DND-41 (cell line): ENCODE measurements around the gene SPECC1.

ENCODE experiments used
- EZH2 ChIP-seq: IDR thresholded peaks from 3 replicates; pipeline ENCODE4 v1.6.1; 2012; ENCODE audit warnings: borderline replicate concordance, low read depth, mild to moderate bottlenecking, moderate library complexity, low read length, inconsistent platforms; ENCODE audit not compliant: severe bottlenecking
- TF ChIP-seq, protein P1 (sequence below): IDR thresholded peaks from 2 replicates; pipeline ENCODE4 v1.5.1; 2012; ENCODE audit warnings: borderline replicate concordance, low read length, moderate library complexity, mild to moderate bottlenecking; ENCODE audit not compliant: poor library complexity, severe bottlenecking; ENCODE audit errors: extremely low read depth

DNA sequence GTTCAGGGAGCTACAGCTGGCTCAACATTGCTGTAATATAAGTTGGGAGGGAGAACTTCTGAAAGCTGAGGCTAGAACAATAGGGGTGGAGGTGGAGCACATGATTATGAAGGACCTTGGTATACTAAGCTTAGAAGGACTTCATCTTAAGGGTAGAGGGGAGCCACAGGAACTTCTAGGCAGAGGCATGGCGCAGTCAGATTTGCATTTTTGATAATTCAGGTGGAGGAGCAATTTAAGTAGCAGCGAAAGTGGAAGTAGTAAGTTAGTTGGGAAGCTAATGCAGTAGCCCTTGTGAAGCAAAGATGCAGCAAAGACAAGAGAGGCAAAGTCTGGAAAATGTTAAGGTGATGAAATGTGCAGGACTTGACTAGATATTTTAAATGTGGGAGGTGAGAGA, 144.1 kb downstream of the SPECC1 start:
- TF ChIP-seq, protein P1, sequence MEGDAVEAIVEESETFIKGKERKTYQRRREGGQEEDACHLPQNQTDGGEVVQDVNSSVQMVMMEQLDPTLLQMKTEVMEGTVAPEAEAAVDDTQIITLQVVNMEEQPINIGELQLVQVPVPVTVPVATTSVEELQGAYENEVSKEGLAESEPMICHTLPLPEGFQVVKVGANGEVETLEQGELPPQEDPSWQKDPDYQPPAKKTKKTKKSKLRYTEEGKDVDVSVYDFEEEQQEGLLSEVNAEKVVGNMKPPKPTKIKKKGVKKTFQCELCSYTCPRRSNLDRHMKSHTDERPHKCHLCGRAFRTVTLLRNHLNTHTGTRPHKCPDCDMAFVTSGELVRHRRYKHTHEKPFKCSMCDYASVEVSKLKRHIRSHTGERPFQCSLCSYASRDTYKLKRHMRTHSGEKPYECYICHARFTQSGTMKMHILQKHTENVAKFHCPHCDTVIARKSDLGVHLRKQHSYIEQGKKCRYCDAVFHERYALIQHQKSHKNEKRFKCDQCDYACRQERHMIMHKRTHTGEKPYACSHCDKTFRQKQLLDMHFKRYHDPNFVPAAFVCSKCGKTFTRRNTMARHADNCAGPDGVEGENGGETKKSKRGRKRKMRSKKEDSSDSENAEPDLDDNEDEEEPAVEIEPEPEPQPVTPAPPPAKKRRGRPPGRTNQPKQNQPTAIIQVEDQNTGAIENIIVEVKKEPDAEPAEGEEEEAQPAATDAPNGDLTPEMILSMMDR, result no peak
- TF ChIP-seq EZH2, result no peak
